Measurements from ENCODE around the gene PUM1. TPM values are rescaled to one million over a fixed set of nuclear protein-coding genes. Genes with fewer than 3 reads are reported as not detected.

The PUM1 gene
- total and polyA plus RNA-seq, 2 of the 4 experiments (the other 2 are of a cell fraction) = 75.4 to 137 TPM

- TF ChIP-seq CEBPB (IDR thresholded peaks at IDR 0.05; ENCODE audit: low read depth, low read length) = no peak
Observed at GRCh38 chr1:30984165-30984889, 81.2 kb downstream of the PUM1 start (continued).

- CTCF ChIA-PET = no interaction called here
- no CpG with 5 or more reads among the region's 1 CpG for whole genome bisulfite sequencing, 2 experiments (ENCODE audit: extremely low coverage in 2 of 2, insufficient read length in 1 of 2)
- intact Hi-C loops (cut with micrococcal nuclease) = loop anchor here (2.0 kb wide), 1 partner anchor 82 kb away; the partner anchor contains the start of gene PUM1
Observed at GRCh38 chr1:30982937-30983336, 82.6 kb downstream of the PUM1 start.

More at GRCh38 chr1:30982937-30983336, 82.6 kb downstream of the PUM1 start:
- H3K9me3 ChIP-seq (ENCODE audit: control insufficient read depth, insufficient read depth, low read length) = no peaks in the 10 kb centered on the region
- H4K8ac ChIP-seq (ENCODE audit: low read depth in 2 of 2, low read length in 2 of 2) = no peak overlapping the region
- no peak overlapping the region for H2BK20ac ChIP-seq (ENCODE audit: low read depth, low read length)
- H3K4ac ChIP-seq (ENCODE audit: low read depth, low read length) = no peak overlapping the region
- no peak overlapping the region for H3K9ac ChIP-seq (ENCODE audit: low read depth, low read length)
- no peak overlapping the region for H2AFZ ChIP-seq (replicated peaks; ENCODE audit: low read length, poor library complexity)
- peaks cover 48 to 73% of the 10 kb centered on the region in 2 experiments for H3K79me1 ChIP-seq (ENCODE audit: low read depth in 1 of 2, low read length in 2 of 2)
- no TSS peak for BruUV-seq (replicated peaks)
- H3K27me3 ChIP-seq (ENCODE audit: control insufficient read depth, insufficient read depth, low read length) = no peaks in the 10 kb centered on the region
- no peak overlapping the region for H2BK15ac ChIP-seq (ENCODE audit: low read depth, low read length)
- no peak overlapping the region for H4K5ac ChIP-seq (ENCODE audit: low read depth, low read length)
- H2BK120ac ChIP-seq (ENCODE audit: low read depth, low read length) = no peak overlapping the region
- no peak overlapping the region for H2AK9ac ChIP-seq (replicated peaks; ENCODE audit: low read depth, low read length, poor library complexity)
- no peak overlapping the region for H3K23ac ChIP-seq (ENCODE audit: low read depth, low read length)
- H4K20me1 ChIP-seq (ENCODE audit: insufficient read depth, low read length) = peaks cover 66% of the 10 kb centered on the region
- peaks cover 20% of the 10 kb centered on the region for H3K36me3 ChIP-seq (ENCODE audit: control insufficient read depth, insufficient read depth, low read length)
- no peak overlapping the region for H3K4me2 ChIP-seq (ENCODE audit: low read depth, low read length)
- DNase-seq (peak; percentile 52), ATAC-seq (ENCODE audit: low read depth) (peak; percentile 71)
- H3K27ac ChIP-seq (ENCODE audit: insufficient read depth, low read length) = no peak overlapping the region
- dilution Hi-C loops (cut with HindIII; ENCODE audit: low sequenced_read_pairs, unreplicated experiment) = no loop called here
- H3K4me3 ChIP-seq (ENCODE audit: insufficient read depth, low read depth, low read length) = no peak overlapping the region
- H2AK5ac ChIP-seq (ENCODE audit: low read depth, low read length) = no peak overlapping the region
- H3K4me1 ChIP-seq (ENCODE audit: control insufficient read depth, insufficient read depth, low read length) = peaks cover 8% of the 10 kb centered on the region
- no peak overlapping the region for H2BK5ac ChIP-seq (ENCODE audit: low read depth, low read length, poor library complexity, severe bottlenecking)
- H3K14ac ChIP-seq (replicated peaks; ENCODE audit: low read depth, low read length) = no peak overlapping the region
- no peak overlapping the region for H3K56ac ChIP-seq (ENCODE audit: extremely low read depth, insufficient read depth, low read length)
- in situ Hi-C loops (cut with MboI; ENCODE audit: low sequenced_read_pairs) = no loop called here
- H3K18ac ChIP-seq (ENCODE audit: low read depth, low read length) = no peak overlapping the region
- peaks cover 4% of the 10 kb centered on the region for H3K9me1 ChIP-seq (ENCODE audit: insufficient read depth, low read length)
- no peak overlapping the region for H4K91ac ChIP-seq (ENCODE audit: insufficient read depth, low read depth, low read length)
- POLR2A ChIA-PET (ENCODE audit: unreplicated experiment) = no interaction called here
- TF ChIP-seq RFX5 (IDR thresholded peaks at IDR 0.05; ENCODE audit: low read depth, low read length) = no peak
- TF ChIP-seq CHD1 (IDR thresholded peaks at IDR 0.05; ENCODE audit: low read depth, low read length) = no peak
- TF ChIP-seq CTCF (conservative IDR thresholded peaks at IDR 0.05; ENCODE audit: low read depth, low read length) = peak; percentile 31; the same call in 1 of the 2 replicates
- TF ChIP-seq NFE2L2 (IDR thresholded peaks at IDR 0.05; ENCODE audit: low read depth, low read length) = no peak
- TF ChIP-seq ELK1 (IDR thresholded peaks at IDR 0.05; ENCODE audit: borderline replicate concordance, low read depth, low read length) = no peak
- no peak for TF ChIP-seq USF2 (IDR thresholded peaks at IDR 0.05; ENCODE audit: low read depth, low read length)
- TF ChIP-seq RCOR1 (IDR thresholded peaks at IDR 0.05; ENCODE audit: insufficient replicate concordance, low read length) = no peak
- no peak for TF ChIP-seq SMC3 (IDR thresholded peaks at IDR 0.05; ENCODE audit: low read depth, low read length)
- no peak for TF ChIP-seq CEBPB (IDR thresholded peaks at IDR 0.05; ENCODE audit: low read depth, low read length)

Measured in IMR-90 (cell line).